Bronchial epithelial cell (primary cell): Measurements from ENCODE around the gene ZMYND19. TPM values are rescaled to one million over a fixed set of nuclear protein-coding genes. Genes with fewer than 3 reads are reported as not detected.
"Not testable (repeated sequence)": the region's sequence is repeated elsewhere in the genome, so short reads cannot be mapped to it uniquely, and the experiment has no call there.

Experiments used
- DNase-seq: peaks from one replicate; pipeline ENCODE4 v3.0.0-alpha.2; 2010; ENCODE audit warnings: low read depth
- FAIRE-seq: peaks from 2 replicates; lab custom pipeline; 2011; peaks lifted over from hg19 to GRCh38; lab: Jason Lieb, UNC
- H3K27me3 ChIP-seq: 2 replicates; pipeline ENCODE4 v1.5.1; 2011; ENCODE audit warnings: low read length; ENCODE audit not compliant: control insufficient read depth, insufficient read depth
- H3K36me3 ChIP-seq: 2 replicates; pipeline ENCODE4 v1.5.1; 2011; ENCODE audit warnings: low read length; ENCODE audit not compliant: control insufficient read depth, insufficient read depth
- H3K4me3 ChIP-seq: 2 replicates; pipeline ENCODE4 v1.5.1; 2011; ENCODE audit warnings: mild to moderate bottlenecking, low read depth, low read length, control low read depth
- total RNA-seq: library from RNA; depleted of rRNA; stranded (reverse); fragments of >200 nt; gene quantifications from 2 replicates; pipeline ENCODE4 v1.2.1, GENCODE V29; 2014
- TF ChIP-seq, protein P1 (sequence below): IDR thresholded peaks from 2 replicates; pipeline ENCODE4 v1.5.1; 2011; ENCODE audit warnings: mild to moderate bottlenecking, moderate library complexity, low read length, control low read depth, inconsistent platforms; ENCODE audit not compliant: insufficient read depth, severe bottlenecking

ZMYND19 gene
- total RNA-seq, 1 donor from 2014 or later = 34.2 TPM

- no peaks in the 10 kb centered on the region for H3K27me3 ChIP-seq
- TF ChIP-seq, protein P1, sequence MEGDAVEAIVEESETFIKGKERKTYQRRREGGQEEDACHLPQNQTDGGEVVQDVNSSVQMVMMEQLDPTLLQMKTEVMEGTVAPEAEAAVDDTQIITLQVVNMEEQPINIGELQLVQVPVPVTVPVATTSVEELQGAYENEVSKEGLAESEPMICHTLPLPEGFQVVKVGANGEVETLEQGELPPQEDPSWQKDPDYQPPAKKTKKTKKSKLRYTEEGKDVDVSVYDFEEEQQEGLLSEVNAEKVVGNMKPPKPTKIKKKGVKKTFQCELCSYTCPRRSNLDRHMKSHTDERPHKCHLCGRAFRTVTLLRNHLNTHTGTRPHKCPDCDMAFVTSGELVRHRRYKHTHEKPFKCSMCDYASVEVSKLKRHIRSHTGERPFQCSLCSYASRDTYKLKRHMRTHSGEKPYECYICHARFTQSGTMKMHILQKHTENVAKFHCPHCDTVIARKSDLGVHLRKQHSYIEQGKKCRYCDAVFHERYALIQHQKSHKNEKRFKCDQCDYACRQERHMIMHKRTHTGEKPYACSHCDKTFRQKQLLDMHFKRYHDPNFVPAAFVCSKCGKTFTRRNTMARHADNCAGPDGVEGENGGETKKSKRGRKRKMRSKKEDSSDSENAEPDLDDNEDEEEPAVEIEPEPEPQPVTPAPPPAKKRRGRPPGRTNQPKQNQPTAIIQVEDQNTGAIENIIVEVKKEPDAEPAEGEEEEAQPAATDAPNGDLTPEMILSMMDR = no peak
- FAIRE-seq (no peak), DNase-seq (peak; percentile 56)
- H3K36me3 ChIP-seq = peaks cover 10% of the 10 kb centered on the region
- peak within 1 kb of the TSS; percentile 80 for H3K4me3 ChIP-seq
Measured at GRCh38 chr9:137605121-137606004, 15.1 kb upstream of the ZMYND19 start, which contains the start of gene ARRDC1. Gene ARRDC1 (plus strand): TSS chr9:137605686. CDS start chr9:137605718, 32 bp downstream.

DNA sequence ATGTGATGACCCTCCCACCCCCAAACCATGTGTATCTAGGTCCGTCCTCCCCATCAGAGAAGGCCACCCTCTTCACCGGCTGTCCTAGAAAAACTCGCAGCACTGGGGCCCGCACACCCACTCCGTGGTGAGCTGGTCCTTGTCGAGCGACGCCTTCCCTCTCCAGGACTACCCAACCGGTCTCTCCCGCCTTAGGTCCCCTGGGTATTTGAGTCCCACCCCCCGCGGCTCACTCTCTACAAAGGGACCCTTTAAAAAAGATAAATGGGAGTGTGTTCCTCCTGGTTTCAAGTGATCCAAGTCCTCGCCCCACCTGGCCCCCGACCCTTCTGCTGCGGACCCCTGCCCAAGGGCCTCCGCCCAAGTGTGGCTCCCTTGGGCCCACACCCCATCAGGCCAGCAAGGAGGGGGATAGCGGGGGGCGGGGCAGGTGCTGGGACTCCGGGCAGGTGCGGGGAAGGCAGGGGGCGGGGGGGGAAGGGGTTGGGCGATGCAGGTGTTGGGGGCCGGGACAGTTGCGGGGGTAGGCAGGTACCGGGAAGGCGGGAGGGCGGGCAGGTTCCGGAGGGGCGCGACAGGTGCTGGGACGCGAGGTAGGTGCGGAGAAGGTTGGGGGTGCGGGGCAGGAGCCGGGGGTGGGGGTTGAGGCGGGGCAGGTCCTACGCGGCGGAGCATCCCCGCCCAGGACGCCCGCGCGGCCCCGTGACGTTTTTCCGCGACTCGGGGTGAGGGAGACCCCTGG is 14.2 kb upstream of the ZMYND19 start:
- DNase-seq (no peak), FAIRE-seq (no peak)
- Histone ChIP-seq H3K4me3 (peak overlapping the region; percentile 43), H3K27me3 (no peaks in the 10 kb centered on the region), H3K36me3 (peaks cover 10% of the 10 kb centered on the region)
- TF ChIP-seq, protein P1 = no peak

- DNase-seq (no peak), FAIRE-seq (no peak)
- peaks cover 7% of the 10 kb centered on the region for H3K36me3 ChIP-seq
- H3K27me3 ChIP-seq = no peaks in the 10 kb centered on the region
- no peak overlapping the region for H3K4me3 ChIP-seq
- TF ChIP-seq, protein P1 = no peak
Measured at GRCh38 chr9:137603879-137604278, 13.6 kb upstream of the ZMYND19 start.

DNA sequence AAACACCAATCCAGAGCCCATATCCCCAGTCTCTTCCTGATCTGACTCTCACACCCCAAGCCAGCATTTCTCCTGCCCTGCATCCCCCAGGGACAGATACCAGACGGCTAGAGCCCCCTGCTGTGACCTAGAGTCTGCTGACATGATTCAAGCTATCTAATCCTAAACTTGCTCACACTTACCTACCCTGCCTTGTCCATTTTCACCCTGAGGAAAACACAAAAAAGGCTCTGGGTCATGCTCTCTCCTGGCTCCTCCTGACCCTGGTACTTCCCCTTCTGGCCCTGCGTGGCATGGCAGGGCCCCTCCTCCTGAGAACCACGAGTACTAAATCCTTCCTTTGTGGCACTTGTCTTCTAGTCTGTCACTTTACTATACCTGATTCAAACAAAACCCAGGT is 12.3 kb upstream of the ZMYND19 start:
- no peak for DNase-seq
- TF ChIP-seq, protein P1 = no peak
- no peaks in the 10 kb centered on the region for H3K36me3 ChIP-seq
- H3K27me3 ChIP-seq = no peaks in the 10 kb centered on the region
- no peak for FAIRE-seq
- no peak overlapping the region for H3K4me3 ChIP-seq

- FAIRE-seq (no peak), DNase-seq (no peak)
- no peaks in the 10 kb centered on the region for H3K36me3 ChIP-seq
- TF ChIP-seq, protein P1 = no peak
- no peaks in the 10 kb centered on the region for H3K27me3 ChIP-seq
- no peak overlapping the region for H3K4me3 ChIP-seq
Measured at GRCh38 chr9:137598943-137599342, 8.6 kb upstream of the ZMYND19 start.

DNA sequence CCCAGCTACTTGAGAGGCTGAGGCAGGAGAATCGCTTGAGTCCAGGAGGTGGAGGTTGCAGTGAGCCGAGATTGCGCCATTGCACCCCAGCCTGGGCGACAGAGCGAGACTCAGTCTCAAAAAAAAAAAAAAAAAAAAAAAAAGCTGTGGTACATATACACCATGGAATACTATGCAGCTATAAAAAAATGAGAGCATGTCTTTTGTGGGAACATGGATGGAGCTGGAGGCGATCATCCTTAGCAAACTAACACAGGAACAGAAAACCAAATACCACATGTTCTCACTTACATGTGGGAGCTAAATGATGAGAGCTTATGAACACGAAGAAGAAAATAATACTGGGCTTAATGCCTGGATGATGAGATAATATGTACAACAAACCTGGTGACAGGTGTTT is 6.3 kb upstream of the ZMYND19 start:
- DNase-seq, H3K4me3 ChIP-seq, H3K27me3 ChIP-seq, H3K36me3 ChIP-seq, FAIRE-seq: not testable (repeated sequence)
